ENCODE measurements around the gene IFNAR2.

Gene IFNAR2

DNA sequence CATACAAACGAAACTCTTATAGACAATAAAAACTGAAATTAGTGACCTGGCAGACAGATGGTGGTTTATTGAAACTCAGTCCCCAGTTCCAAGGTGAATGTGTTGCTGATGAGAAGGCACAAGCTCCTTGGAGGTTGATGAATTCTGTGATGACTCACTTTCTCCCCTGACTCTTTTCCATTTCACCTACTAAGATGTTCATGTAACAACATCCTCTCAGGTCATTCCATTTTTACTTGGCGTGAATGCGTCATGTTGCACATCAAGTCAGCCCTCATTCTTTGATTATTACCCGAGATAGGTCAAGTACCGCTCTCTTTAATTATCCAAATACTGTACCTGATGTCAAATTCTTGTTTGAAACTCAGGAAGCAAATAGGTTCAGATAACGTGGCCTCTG, 26.3 kb downstream of the IFNAR2 start:
- TF ChIP-seq, protein P1, sequence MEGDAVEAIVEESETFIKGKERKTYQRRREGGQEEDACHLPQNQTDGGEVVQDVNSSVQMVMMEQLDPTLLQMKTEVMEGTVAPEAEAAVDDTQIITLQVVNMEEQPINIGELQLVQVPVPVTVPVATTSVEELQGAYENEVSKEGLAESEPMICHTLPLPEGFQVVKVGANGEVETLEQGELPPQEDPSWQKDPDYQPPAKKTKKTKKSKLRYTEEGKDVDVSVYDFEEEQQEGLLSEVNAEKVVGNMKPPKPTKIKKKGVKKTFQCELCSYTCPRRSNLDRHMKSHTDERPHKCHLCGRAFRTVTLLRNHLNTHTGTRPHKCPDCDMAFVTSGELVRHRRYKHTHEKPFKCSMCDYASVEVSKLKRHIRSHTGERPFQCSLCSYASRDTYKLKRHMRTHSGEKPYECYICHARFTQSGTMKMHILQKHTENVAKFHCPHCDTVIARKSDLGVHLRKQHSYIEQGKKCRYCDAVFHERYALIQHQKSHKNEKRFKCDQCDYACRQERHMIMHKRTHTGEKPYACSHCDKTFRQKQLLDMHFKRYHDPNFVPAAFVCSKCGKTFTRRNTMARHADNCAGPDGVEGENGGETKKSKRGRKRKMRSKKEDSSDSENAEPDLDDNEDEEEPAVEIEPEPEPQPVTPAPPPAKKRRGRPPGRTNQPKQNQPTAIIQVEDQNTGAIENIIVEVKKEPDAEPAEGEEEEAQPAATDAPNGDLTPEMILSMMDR (IDR thresholded peaks at IDR 0.05), result no peak
- no peak overlapping the region for H3K27ac ChIP-seq

DNA sequence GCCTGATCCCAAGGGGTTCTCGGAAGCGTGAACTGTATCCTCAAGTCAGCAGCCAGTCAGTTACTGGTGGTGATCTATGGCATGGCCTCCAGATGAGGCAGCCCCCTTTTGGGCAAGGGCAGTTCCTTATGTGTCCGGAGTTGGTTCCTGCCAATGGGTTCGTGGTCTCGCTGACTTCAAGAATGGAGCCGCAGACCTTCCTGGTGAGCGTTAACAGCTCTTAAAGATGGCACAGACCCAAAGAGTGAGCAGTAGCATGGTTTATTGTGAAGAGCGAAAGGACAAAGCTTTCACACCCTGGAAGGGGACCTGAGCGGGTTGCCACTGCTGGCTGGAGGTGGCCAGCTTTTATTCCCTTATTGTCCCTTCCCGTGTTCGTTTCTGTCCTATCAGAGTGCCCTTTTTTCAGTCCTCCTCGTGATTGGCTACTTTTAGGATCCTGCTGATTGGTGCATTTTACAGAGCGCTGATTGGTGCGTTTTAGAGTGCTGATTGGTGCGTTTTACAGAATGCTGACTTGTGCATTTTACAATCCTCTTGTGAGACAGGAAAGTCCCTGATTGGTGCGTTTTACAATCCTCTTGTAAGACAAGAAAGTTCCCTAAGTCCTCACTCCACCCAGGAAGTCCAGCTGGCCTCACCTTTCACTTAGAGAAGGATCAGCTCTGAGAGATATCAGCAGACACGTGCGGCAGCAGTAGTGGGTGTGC, 27.5 kb downstream of the IFNAR2 start:
- no peak overlapping the region for H3K27ac ChIP-seq
- TF ChIP-seq, protein P1 (IDR thresholded peaks at IDR 0.05), result no peak
- TF ChIP-seq ZFX (IDR thresholded peaks at IDR 0.05; ENCODE audit: borderline replicate concordance), result no peak

DNA sequence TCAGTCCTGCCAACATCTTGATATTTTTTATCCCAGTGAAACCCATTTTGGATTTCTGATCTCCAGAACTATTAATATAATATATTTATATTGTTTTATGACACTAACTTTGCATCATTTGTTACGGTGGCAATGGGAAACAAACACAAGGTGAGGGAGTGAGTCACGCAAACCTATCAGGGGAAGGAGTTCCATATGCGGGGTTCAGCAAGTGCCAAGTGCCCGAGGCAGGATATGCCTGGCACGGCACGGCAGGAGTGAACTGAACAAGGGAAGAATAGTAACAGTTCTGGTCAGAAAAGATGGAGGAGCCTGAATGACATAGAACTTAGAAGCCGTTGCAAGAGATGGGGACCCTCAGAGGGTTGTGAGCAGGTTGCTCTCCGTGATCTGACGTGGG, 28.7 kb downstream of the IFNAR2 start:
- TF ChIP-seq, protein P1 (IDR thresholded peaks at IDR 0.05), result no peak
- TF ChIP-seq ZFX (IDR thresholded peaks at IDR 0.05; ENCODE audit: borderline replicate concordance), result no peak
- H3K27ac ChIP-seq, result no peak overlapping the region

DNA sequence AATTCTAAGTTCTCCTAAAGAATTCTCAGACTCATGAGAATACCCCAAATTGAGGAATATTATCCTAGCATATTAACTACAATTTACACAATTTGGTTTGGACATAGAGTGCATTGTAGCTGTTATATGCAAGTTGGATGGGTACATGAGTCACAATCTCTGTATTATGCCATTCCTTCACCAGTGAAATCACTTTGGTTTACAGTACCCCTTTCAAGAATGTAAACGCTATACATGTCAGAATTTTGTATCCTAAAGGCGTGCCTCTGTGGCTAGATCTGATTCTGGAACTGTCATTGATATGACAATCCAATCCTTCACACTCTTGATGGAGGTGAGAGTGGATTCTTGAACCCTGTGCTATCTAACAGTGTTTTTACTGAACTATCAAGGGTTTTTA, 29.7 kb downstream of the IFNAR2 start:
- TF ChIP-seq, protein P1 (IDR thresholded peaks at IDR 0.05), result no peak
- no peak for TF ChIP-seq ZFX (IDR thresholded peaks at IDR 0.05; ENCODE audit: borderline replicate concordance)
- no peak overlapping the region for H3K27ac ChIP-seq

DNA sequence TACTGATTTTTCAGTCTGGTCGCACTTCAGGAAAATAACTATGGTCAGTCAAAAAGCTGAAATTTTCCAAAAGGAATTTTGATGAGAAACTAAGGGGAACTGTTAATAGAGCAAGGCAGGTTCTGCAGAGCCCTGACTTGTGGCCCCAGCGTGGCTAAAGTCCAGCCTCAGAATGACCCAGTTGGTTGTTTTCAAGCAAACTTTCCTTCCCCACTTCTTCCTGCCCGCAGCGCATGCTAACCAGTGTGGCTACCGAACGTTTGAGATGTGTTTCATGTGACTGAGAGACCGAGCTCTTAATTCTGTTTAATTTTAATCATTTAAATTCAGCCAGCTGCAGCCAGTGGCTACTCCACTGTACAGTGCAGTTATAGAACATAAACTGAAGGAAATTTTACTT, 30.3 kb downstream of the IFNAR2 start:
- H3K27ac ChIP-seq, result no peak overlapping the region
- TF ChIP-seq ZFX (IDR thresholded peaks at IDR 0.05; ENCODE audit: borderline replicate concordance), result no peak
- TF ChIP-seq, protein P1 (IDR thresholded peaks at IDR 0.05), result no peak

DNA sequence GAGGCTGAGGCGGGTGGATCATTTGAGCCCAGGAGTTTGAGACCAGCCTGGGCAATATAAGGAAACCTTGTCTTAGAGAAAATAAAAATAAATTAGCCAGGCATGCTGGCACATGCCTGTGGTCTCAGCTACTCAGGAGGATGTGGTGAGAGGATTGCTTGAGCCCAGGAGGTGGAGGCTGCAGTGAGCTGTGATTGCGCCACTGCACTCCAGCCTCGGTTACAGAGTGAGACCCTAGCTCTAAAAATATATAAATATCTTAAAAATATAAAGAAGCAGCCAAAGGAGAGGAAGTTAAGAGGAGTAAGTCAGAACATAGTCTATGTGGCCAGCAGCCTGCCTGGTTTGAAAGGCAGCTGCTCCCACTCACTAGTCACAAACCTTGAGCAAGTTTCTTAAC, 31.9 kb downstream of the IFNAR2 start:
- TF ChIP-seq ZFX (IDR thresholded peaks at IDR 0.05; ENCODE audit: borderline replicate concordance), result no peak
- TF ChIP-seq, protein P1 (IDR thresholded peaks at IDR 0.05), result no peak
- no peak overlapping the region for H3K27ac ChIP-seq

DNA sequence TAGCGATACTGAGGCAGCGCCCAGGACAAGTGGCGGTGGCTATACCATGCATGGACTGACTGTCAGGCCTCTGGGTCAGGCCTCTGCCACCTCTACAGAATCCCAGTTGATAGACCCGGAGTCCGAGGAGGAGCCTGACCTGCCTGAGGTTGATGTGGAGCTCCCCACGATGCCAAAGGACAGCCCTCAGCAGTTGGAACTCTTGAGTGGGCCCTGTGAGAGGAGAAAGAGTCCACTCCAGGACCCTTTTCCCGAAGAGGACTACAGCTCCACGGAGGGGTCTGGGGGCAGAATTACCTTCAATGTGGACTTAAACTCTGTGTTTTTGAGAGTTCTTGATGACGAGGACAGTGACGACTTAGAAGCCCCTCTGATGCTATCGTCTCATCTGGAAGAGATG, 33.2 kb downstream of the IFNAR2 start:
- no peak overlapping the region for H3K27ac ChIP-seq
- TF ChIP-seq, protein P1 (IDR thresholded peaks at IDR 0.05), result no peak
- TF ChIP-seq ZFX (IDR thresholded peaks at IDR 0.05; ENCODE audit: borderline replicate concordance), result no peak

Measured in 22Rv1 (cell line).